ENCODE data around the gene EXOC3L4. TPM values are rescaled to one million over a fixed set of nuclear protein-coding genes. Genes with fewer than 3 reads are reported as not detected.
"Not testable (repeated sequence)": the region's sequence is repeated elsewhere in the genome, so short reads cannot be mapped to it uniquely, and the experiment has no call there.

EXOC3L4 gene
- total and polyA plus RNA-seq, 4 donors: 0.45 to 0.52 (median 0.50) TPM; not detected in 1

- H3K9me3 ChIP-seq (ENCODE audit: control insufficient read depth, insufficient read depth, low read length): no peaks in the 10 kb centered on the region
- peaks cover 34% of the 10 kb centered on the region for H3K4me1 ChIP-seq (ENCODE audit: control insufficient read depth, insufficient read depth, low read length)
- no peak for DNase-seq (ENCODE audit: low read depth in 4 of 6, low spot score in 6 of 6)
- H3K4me3 ChIP-seq (ENCODE audit: low read depth, low read length): no peak overlapping the region
- H3K36me3 ChIP-seq (ENCODE audit: control insufficient read depth, insufficient read depth, low read length): no peaks in the 10 kb centered on the region
- 72% methylated on average over 7 of the region's 9 CpGs for WGBS (ENCODE audit: insufficient coverage)
- H3K27me3 ChIP-seq (ENCODE audit: control insufficient read depth, insufficient read depth, low read length): peaks cover 13% of the 10 kb centered on the region
- H3K27ac ChIP-seq (ENCODE audit: low read depth, low read length): no peak overlapping the region
These were observed 24.3 kb downstream of the EXOC3L4 start for GRCh38 chr14:103118663-103119404.

DNA sequence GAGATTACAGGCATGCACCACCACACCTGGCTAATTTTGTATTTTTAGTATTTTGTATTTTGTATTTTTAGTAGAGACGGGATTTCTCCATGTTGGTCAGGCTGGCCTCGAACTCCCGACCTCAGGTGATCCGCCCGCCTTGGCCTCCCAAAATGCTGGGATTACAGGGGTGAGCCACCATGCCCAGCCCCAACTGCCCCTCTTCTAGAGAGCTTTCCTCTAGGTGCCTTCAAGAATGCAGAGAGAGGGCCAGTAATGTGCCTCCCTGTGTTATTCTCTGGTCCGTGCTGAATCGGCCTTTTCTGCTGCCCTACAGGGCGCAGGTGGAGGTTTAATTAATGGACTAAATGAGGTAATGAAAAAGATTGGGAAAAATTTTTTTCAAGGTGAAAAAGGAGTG is 25.0 kb downstream of the EXOC3L4 start:
- H3K4me3 ChIP-seq (ENCODE audit: low read depth, low read length); DNase-seq (ENCODE audit: low read depth in 4 of 6, low spot score in 6 of 6); H3K9me3 ChIP-seq (ENCODE audit: control insufficient read depth, insufficient read depth, low read length); H3K27ac ChIP-seq (ENCODE audit: low read depth, low read length); H3K36me3 ChIP-seq (ENCODE audit: control insufficient read depth, insufficient read depth, low read length): not testable (repeated sequence)
- peaks cover 20% of the 10 kb centered on the region for H3K27me3 ChIP-seq (ENCODE audit: control insufficient read depth, insufficient read depth, low read length)
- 100% methylated on average over 2 of the region's 8 CpGs for WGBS (ENCODE audit: insufficient coverage)
- peaks cover 41% of the 10 kb centered on the region for H3K4me1 ChIP-seq (ENCODE audit: control insufficient read depth, insufficient read depth, low read length)

GRCh38 chr14:103121121-103121845 is 26.8 kb downstream of the EXOC3L4 start:
- Histone ChIP-seq H3K4me1 (ENCODE audit: control insufficient read depth, insufficient read depth, low read length) (peaks cover 44% of the 10 kb centered on the region), H3K27me3 (ENCODE audit: control insufficient read depth, insufficient read depth, low read length) (peaks cover 28% of the 10 kb centered on the region), H3K36me3 (ENCODE audit: control insufficient read depth, insufficient read depth, low read length) (no peaks in the 10 kb centered on the region), H3K4me3 (ENCODE audit: low read depth, low read length) (no peak overlapping the region), H3K27ac (ENCODE audit: low read depth, low read length) (no peak overlapping the region), H3K9me3 (ENCODE audit: control insufficient read depth, insufficient read depth, low read length) (no peaks in the 10 kb centered on the region)
- 48% methylated on average over 13 of the region's 18 CpGs for WGBS (ENCODE audit: insufficient coverage)
- DNase-seq (ENCODE audit: low read depth in 4 of 6, low spot score in 6 of 6): no peak

DNA sequence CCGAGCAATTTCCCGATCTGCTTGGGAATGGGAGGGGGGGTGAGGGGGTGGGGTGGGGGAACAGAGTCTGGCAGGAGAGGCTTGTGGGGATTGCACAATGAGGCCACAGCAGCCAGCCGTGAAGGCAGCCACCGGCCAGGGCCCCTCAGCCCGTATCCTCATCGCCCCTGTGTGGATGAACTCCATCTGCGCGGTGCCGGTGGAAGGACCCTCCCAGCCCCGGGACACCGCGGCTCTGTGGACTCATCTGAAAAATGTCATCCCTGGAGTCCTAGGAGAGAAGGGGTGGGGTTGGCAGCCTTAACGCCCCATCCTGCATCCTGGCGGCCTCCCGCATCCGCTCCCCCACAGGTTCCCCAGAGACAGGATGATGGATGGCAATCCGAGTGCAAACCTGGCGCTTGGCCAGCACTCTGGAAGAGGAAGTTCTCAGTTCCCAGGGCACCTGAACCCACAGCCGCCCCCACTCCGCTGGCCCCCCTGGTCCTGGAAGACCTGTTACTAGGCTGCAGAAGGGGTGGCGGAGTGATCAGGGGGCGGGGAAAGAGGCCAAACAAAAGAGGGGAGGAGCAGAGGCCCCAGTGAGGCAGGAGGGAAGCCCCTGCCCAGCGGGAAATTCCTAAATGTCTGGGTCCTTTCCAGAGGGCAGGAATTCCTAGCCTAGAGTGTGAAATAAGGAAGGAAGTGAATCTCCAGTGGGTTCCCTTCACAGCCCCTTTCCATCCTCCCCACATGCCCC is 27.5 kb downstream of the EXOC3L4 start:
- Histone ChIP-seq H3K27ac (ENCODE audit: low read depth, low read length) (no peak overlapping the region), H3K36me3 (ENCODE audit: control insufficient read depth, insufficient read depth, low read length) (no peaks in the 10 kb centered on the region), H3K9me3 (ENCODE audit: control insufficient read depth, insufficient read depth, low read length) (no peaks in the 10 kb centered on the region), H3K4me3 (ENCODE audit: low read depth, low read length) (no peak overlapping the region), H3K27me3 (ENCODE audit: control insufficient read depth, insufficient read depth, low read length) (peaks cover 33% of the 10 kb centered on the region), H3K4me1 (ENCODE audit: control insufficient read depth, insufficient read depth, low read length) (peaks cover 49% of the 10 kb centered on the region)
- WGBS (ENCODE audit: insufficient coverage): 11% methylated on average over 17 of the region's 23 CpGs
- peak in 2 of 6 donors; percentile 70 to 78 for DNase-seq (ENCODE audit: low read depth in 4 of 6, low spot score in 6 of 6)

DNA sequence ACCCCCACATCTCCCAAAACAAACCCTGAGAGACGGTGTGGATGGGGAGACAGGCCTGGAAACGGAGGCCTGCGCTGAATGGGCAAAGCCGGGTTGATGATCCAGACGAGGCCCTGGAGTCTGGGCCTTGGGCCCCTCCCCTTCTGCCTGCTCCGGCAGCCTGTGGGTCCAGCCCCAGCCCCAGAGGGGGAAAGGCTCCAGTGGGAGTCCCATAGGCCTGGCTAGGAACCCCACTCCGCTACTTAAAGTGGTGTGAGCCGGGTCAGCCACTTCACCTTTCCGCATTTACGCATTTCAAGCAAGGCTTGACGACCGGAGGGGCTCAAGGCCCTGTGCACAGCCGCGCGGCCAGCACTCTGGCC is 28.0 kb downstream of the EXOC3L4 start:
- Histone ChIP-seq H3K4me3 (ENCODE audit: low read depth, low read length) (no peak overlapping the region), H3K9me3 (ENCODE audit: control insufficient read depth, insufficient read depth, low read length) (no peaks in the 10 kb centered on the region), H3K4me1 (ENCODE audit: control insufficient read depth, insufficient read depth, low read length) (peaks cover 53% of the 10 kb centered on the region), H3K27ac (ENCODE audit: low read depth, low read length) (no peak overlapping the region), H3K36me3 (ENCODE audit: control insufficient read depth, insufficient read depth, low read length) (no peaks in the 10 kb centered on the region), H3K27me3 (ENCODE audit: control insufficient read depth, insufficient read depth, low read length) (peaks cover 33% of the 10 kb centered on the region)
- 19% methylated on average over 14 of the region's 15 CpGs for WGBS (ENCODE audit: insufficient coverage)
- DNase-seq (ENCODE audit: low read depth in 4 of 6, low spot score in 6 of 6): no peak

GRCh38 chr14:103122947-103123633 is 28.6 kb downstream of the EXOC3L4 start, which contains the start of gene TNFAIP2:
TNFAIP2 (plus strand) TSS chr14:103123461; CDS start chr14:103126458, 2,997 bp downstream.
- Histone ChIP-seq H3K36me3 (ENCODE audit: control insufficient read depth, insufficient read depth, low read length) (no peaks in the 10 kb centered on the region), H3K9me3 (ENCODE audit: control insufficient read depth, insufficient read depth, low read length) (no peaks in the 10 kb centered on the region), H3K4me3 (ENCODE audit: low read depth, low read length) (no peak within 1 kb of the TSS), H3K27me3 (ENCODE audit: control insufficient read depth, insufficient read depth, low read length) (peaks cover 36% of the 10 kb centered on the region), H3K4me1 (ENCODE audit: control insufficient read depth, insufficient read depth, low read length) (peaks cover 57% of the 10 kb centered on the region), H3K27ac (ENCODE audit: low read depth, low read length) (no peak within 1 kb of the TSS)
- WGBS (ENCODE audit: insufficient coverage): 2% methylated on average over 73 of the region's 74 CpGs
- DNase-seq (ENCODE audit: low read depth in 4 of 6, low spot score in 6 of 6): peak in 1 of 6 donors; percentile 47

- Histone ChIP-seq H3K27ac (ENCODE audit: low read depth, low read length) (no peak overlapping the region), H3K36me3 (ENCODE audit: control insufficient read depth, insufficient read depth, low read length) (no peaks in the 10 kb centered on the region), H3K4me1 (ENCODE audit: control insufficient read depth, insufficient read depth, low read length) (peaks cover 60% of the 10 kb centered on the region), H3K9me3 (ENCODE audit: control insufficient read depth, insufficient read depth, low read length) (no peaks in the 10 kb centered on the region), H3K27me3 (ENCODE audit: control insufficient read depth, insufficient read depth, low read length) (peaks cover 36% of the 10 kb centered on the region), H3K4me3 (ENCODE audit: low read depth, low read length) (no peak overlapping the region)
- DNase-seq (ENCODE audit: low read depth in 4 of 6, low spot score in 6 of 6): no peak
- WGBS (ENCODE audit: insufficient coverage): 27% methylated on average over 46 of the region's 48 CpGs
These were observed 29.3 kb downstream of the EXOC3L4 start for GRCh38 chr14:103123634-103124500.

- Histone ChIP-seq H3K27ac (ENCODE audit: low read depth, low read length) (no peak overlapping the region), H3K36me3 (ENCODE audit: control insufficient read depth, insufficient read depth, low read length) (peaks cover 4% of the 10 kb centered on the region), H3K4me3 (ENCODE audit: low read depth, low read length) (no peak overlapping the region), H3K9me3 (ENCODE audit: control insufficient read depth, insufficient read depth, low read length) (no peaks in the 10 kb centered on the region), H3K4me1 (ENCODE audit: control insufficient read depth, insufficient read depth, low read length) (peaks cover 66% of the 10 kb centered on the region), H3K27me3 (ENCODE audit: control insufficient read depth, insufficient read depth, low read length) (peaks cover 36% of the 10 kb centered on the region)
- no peak for DNase-seq (ENCODE audit: low read depth in 4 of 6, low spot score in 6 of 6)
- 92% methylated on average over 4 of the region's 5 CpGs for WGBS (ENCODE audit: insufficient coverage)
These were observed 30.0 kb downstream of the EXOC3L4 start for GRCh38 chr14:103124501-103125001.
